ENCODE data around the gene IFI27L2. TPM values are rescaled to one million over a fixed set of nuclear protein-coding genes. Genes with fewer than 3 reads are reported as not detected.

The IFI27L2 gene
- total RNA-seq, 1 donor from 2014 or later: 63.9 TPM

DNA sequence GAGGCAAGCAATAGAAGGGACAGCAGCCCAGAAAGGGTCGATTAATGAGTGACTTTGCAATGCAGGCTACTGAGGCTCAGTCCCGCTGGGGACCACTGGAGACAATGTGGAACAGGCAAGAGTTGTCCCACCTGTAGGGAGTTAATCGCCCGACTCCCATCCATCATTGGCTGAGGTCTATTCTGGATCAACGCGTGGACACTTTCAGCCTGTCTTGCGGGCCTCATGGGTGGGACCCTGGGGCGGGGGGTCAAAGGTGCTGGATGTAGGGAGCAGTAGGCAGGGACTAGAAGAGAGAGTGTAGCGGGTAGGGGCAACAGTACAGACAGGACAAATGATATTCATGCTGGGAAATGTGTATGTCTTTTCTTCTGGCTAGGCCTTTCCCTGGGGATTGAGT, 6.1 kb downstream of the IFI27L2 start:
- DNase-seq (ENCODE audit: low read depth) (no peak), FAIRE-seq (no peak)

DNA sequence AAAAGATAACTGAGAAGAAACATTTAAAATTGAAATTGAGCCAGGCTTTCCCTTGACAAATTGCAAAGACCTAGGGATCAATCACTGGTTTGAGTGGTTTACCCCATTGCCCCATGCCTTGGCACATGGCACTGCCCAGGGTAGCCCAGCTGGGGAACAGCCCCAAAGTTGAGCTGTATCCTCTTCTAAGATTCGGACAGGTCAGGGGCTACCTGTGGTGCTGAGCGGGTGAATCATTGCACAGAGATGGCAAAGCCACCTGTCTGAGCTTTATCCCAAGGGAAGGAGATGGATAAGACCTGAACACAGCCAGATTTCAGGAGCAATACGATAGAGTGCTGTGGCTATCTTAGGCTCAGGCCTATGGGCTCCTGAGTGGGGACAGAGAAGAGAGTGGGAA, 7.0 kb downstream of the IFI27L2 start:
- peaks cover 12% of the 10 kb centered on the region for H3K27me3 Mint-ChIP-seq (ENCODE audit: low read depth, unreplicated experiment)
- no peaks in the 10 kb centered on the region for H4K20me1 ChIP-seq (ENCODE audit: insufficient read depth, low read length)
- no peaks in the 10 kb centered on the region for H3K79me2 ChIP-seq (ENCODE audit: insufficient read depth, low read length)
- peaks cover 7% of the 10 kb centered on the region for H3K36me3 Mint-ChIP-seq (ENCODE audit: low read depth, unreplicated experiment)
- H3K4me1 ChIP-seq (ENCODE audit: insufficient read depth, low read length): peaks cover 15% of the 10 kb centered on the region
- H3K36me3 ChIP-seq (ENCODE audit: insufficient read depth, low read length): peaks cover under 1% of the 10 kb centered on the region
- no peaks in the 10 kb centered on the region for H3K9me3 ChIP-seq (ENCODE audit: insufficient read depth, low read depth, low read length)
- H3K9me3 Mint-ChIP-seq (ENCODE audit: unreplicated experiment): peaks cover 27% of the 10 kb centered on the region
- H3K9ac ChIP-seq (ENCODE audit: low read length): no peak overlapping the region
- H3K4me2 ChIP-seq (ENCODE audit: low read length): no peak overlapping the region
- H3K4me3 ChIP-seq (ENCODE audit: insufficient read depth, low read depth, low read length): no peak overlapping the region
- H3K4me1 Mint-ChIP-seq (ENCODE audit: low read depth, unreplicated experiment): peaks cover 1% of the 10 kb centered on the region
- H3K27me3 ChIP-seq (ENCODE audit: insufficient read depth, low read length): no peaks in the 10 kb centered on the region
- DNase-seq (ENCODE audit: low read depth) (no peak), FAIRE-seq (no peak)
- TF ChIP-seq, protein P1, sequence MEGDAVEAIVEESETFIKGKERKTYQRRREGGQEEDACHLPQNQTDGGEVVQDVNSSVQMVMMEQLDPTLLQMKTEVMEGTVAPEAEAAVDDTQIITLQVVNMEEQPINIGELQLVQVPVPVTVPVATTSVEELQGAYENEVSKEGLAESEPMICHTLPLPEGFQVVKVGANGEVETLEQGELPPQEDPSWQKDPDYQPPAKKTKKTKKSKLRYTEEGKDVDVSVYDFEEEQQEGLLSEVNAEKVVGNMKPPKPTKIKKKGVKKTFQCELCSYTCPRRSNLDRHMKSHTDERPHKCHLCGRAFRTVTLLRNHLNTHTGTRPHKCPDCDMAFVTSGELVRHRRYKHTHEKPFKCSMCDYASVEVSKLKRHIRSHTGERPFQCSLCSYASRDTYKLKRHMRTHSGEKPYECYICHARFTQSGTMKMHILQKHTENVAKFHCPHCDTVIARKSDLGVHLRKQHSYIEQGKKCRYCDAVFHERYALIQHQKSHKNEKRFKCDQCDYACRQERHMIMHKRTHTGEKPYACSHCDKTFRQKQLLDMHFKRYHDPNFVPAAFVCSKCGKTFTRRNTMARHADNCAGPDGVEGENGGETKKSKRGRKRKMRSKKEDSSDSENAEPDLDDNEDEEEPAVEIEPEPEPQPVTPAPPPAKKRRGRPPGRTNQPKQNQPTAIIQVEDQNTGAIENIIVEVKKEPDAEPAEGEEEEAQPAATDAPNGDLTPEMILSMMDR (IDR thresholded peaks at IDR 0.05; ENCODE audit: insufficient read depth, low read depth, low read length): no peak
- TF ChIP-seq EZH2 (IDR thresholded peaks at IDR 0.05; ENCODE audit: insufficient read depth, low read length): no peak
- H3K27ac Mint-ChIP-seq (ENCODE audit: unreplicated experiment): no peak overlapping the region
- no peak overlapping the region for H2AFZ ChIP-seq (ENCODE audit: low read depth, low read length)
- H3K4me3 Mint-ChIP-seq (ENCODE audit: unreplicated experiment): no peak overlapping the region
- H3K27ac ChIP-seq (ENCODE audit: low read depth, low read length): no peak overlapping the region

More for the DNA sequence above, 6.1 kb downstream of the IFI27L2 start:
- Mint-ChIP-seq H3K4me3 (ENCODE audit: unreplicated experiment) (no peak overlapping the region), H3K27me3 (ENCODE audit: low read depth, unreplicated experiment) (peaks cover 9% of the 10 kb centered on the region), H3K27ac (ENCODE audit: unreplicated experiment) (no peak overlapping the region), H3K4me1 (ENCODE audit: low read depth, unreplicated experiment) (peaks cover 1% of the 10 kb centered on the region), H3K36me3 (ENCODE audit: low read depth, unreplicated experiment) (peaks cover 7% of the 10 kb centered on the region), H3K9me3 (ENCODE audit: unreplicated experiment) (peaks cover 27% of the 10 kb centered on the region)
- no peak overlapping the region for H3K9ac ChIP-seq (ENCODE audit: low read length)
- H3K27me3 ChIP-seq (ENCODE audit: insufficient read depth, low read length): no peaks in the 10 kb centered on the region
- H2AFZ ChIP-seq (ENCODE audit: low read depth, low read length): no peak overlapping the region
- no peak overlapping the region for H3K4me2 ChIP-seq (ENCODE audit: low read length)
- H4K20me1 ChIP-seq (ENCODE audit: insufficient read depth, low read length): no peaks in the 10 kb centered on the region
- H3K4me1 ChIP-seq (ENCODE audit: insufficient read depth, low read length): peaks cover 15% of the 10 kb centered on the region
- no peaks in the 10 kb centered on the region for H3K79me2 ChIP-seq (ENCODE audit: insufficient read depth, low read length)
- peaks cover 3% of the 10 kb centered on the region for H3K36me3 ChIP-seq (ENCODE audit: insufficient read depth, low read length)
- H3K9me3 ChIP-seq (ENCODE audit: insufficient read depth, low read depth, low read length): no peaks in the 10 kb centered on the region
- H3K4me3 ChIP-seq (ENCODE audit: insufficient read depth, low read depth, low read length): no peak overlapping the region
- H3K27ac ChIP-seq (ENCODE audit: low read depth, low read length): no peak overlapping the region
- TF ChIP-seq, protein P1 (IDR thresholded peaks at IDR 0.05; ENCODE audit: insufficient read depth, low read depth, low read length): no peak
- no peak for TF ChIP-seq EZH2 (IDR thresholded peaks at IDR 0.05; ENCODE audit: insufficient read depth, low read length)

DNA sequence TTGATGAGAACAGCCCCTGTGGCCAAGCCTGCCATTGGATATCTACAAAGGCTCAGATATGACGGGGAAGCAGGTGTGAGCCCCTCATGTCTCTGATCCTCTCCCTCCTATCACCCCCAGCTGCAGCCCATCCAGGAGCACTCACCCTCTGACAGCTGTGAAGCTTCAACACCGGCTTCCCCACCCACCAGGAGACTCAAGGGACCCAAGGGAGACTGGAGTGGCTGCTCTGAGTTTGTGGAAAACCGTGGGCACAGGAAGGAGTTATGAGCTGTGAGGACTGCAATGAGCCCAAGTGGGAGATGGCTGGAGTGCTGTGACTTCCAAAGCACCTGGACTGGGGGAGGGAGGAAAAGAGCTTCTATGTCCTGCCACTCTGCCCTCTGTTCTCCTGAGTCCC, 7.9 kb downstream of the IFI27L2 start:
- Histone ChIP-seq H3K79me2 (ENCODE audit: insufficient read depth, low read length) (no peaks in the 10 kb centered on the region), H3K4me3 (ENCODE audit: insufficient read depth, low read depth, low read length) (no peak overlapping the region), H3K4me2 (ENCODE audit: low read length) (peak overlapping the region; percentile 51), H4K20me1 (ENCODE audit: insufficient read depth, low read length) (no peaks in the 10 kb centered on the region), H3K27me3 (ENCODE audit: insufficient read depth, low read length) (no peaks in the 10 kb centered on the region), H3K36me3 (ENCODE audit: insufficient read depth, low read length) (no peaks in the 10 kb centered on the region), H3K4me1 (ENCODE audit: insufficient read depth, low read length) (peaks cover 15% of the 10 kb centered on the region), H2AFZ (ENCODE audit: low read depth, low read length) (no peak overlapping the region), H3K27ac (ENCODE audit: low read depth, low read length) (peak overlapping the region; percentile 48), H3K9ac (ENCODE audit: low read length) (peak overlapping the region; percentile 16), H3K9me3 (ENCODE audit: insufficient read depth, low read depth, low read length) (no peaks in the 10 kb centered on the region)
- H3K27me3 Mint-ChIP-seq (ENCODE audit: low read depth, unreplicated experiment): peaks cover 12% of the 10 kb centered on the region
- peaks cover 27% of the 10 kb centered on the region for H3K9me3 Mint-ChIP-seq (ENCODE audit: unreplicated experiment)
- no peak overlapping the region for H3K4me3 Mint-ChIP-seq (ENCODE audit: unreplicated experiment)
- H3K36me3 Mint-ChIP-seq (ENCODE audit: low read depth, unreplicated experiment): peaks cover 6% of the 10 kb centered on the region
- peaks cover 1% of the 10 kb centered on the region for H3K4me1 Mint-ChIP-seq (ENCODE audit: low read depth, unreplicated experiment)
- DNase-seq (ENCODE audit: low read depth) (no peak), FAIRE-seq (no peak)
- no peak overlapping the region for H3K27ac Mint-ChIP-seq (ENCODE audit: unreplicated experiment)
- TF ChIP-seq, protein P1 (IDR thresholded peaks at IDR 0.05; ENCODE audit: insufficient read depth, low read depth, low read length): no peak
